Common myeloid progenitor, CD34-positive (primary cell): ENCODE results near the gene MARK1.
A peak's percentile ranks its signal among the peaks of the same experiment; 100 is the strongest.

ENCODE experiments used
- CTCF ChIA-PET: fragments of 350-600 bp; sonication (Branson Sonifier 250); formaldehyde crosslinking; loops from one replicate; lab custom pipeline; 2021; ENCODE audit warnings: antibody characterized with exemption; lab: Charles Lee
- POLR2A ChIA-PET: fragments of 350-600 bp; sonication (Branson Sonifier 250); formaldehyde crosslinking; loops from one replicate; lab custom pipeline; 2021; ENCODE audit warnings: antibody characterized with exemption; lab: Charles Lee
- DNase-seq, 3 donors: peaks; one replicate each; pipeline versions ENCODE4 v3.0.0 to v3.0.0-alpha.2; 2013
- H3K27ac ChIP-seq, 2 experiments: 1 replicate in 1 of 2; 2 replicates in 1 of 2; pipeline ENCODE4 v1.7.0; 2013; ENCODE audit warnings: inconsistent platforms in 2 of 2, low read length in 2 of 2, mild to moderate bottlenecking in 2 of 2, low read depth in 1 of 2, moderate library complexity in 1 of 2; ENCODE audit not compliant: severe bottlenecking in 2 of 2, insufficient read depth in 1 of 2, poor library complexity in 1 of 2
- H3K27me3 ChIP-seq, 5 experiments: replicated peaks in 2 of 5; 1 replicate in 3 of 5; 2 replicates in 2 of 5; pipeline versions ENCODE4 v1.6.1 to v1.7.0; 2013; ENCODE audit warnings: low read length in 4 of 5, mild to moderate bottlenecking in 2 of 5, moderate library complexity in 2 of 5, inconsistent platforms in 1 of 5; ENCODE audit not compliant: insufficient read depth in 5 of 5, control insufficient read depth in 4 of 5
- H3K36me3 ChIP-seq, 4 experiments: 1 replicate in 2 of 4; 2 replicates in 2 of 4; pipeline versions ENCODE4 v1.6.1 to v1.7.0; 2013; ENCODE audit warnings: low read length in 3 of 4, control low read depth in 1 of 4, mild to moderate bottlenecking in 1 of 4; ENCODE audit not compliant: control insufficient read depth in 4 of 4, insufficient read depth in 4 of 4
- H3K4me1 ChIP-seq, 4 experiments: 1 replicate in 3 of 4; 2 replicates in 1 of 4; pipeline versions ENCODE4 v1.6.1 to v1.7.1; 2013; ENCODE audit warnings: low read length in 3 of 4, mild to moderate bottlenecking in 3 of 4, control low read depth in 1 of 4, inconsistent platforms in 1 of 4, moderate library complexity in 1 of 4; ENCODE audit not compliant: control insufficient read depth in 4 of 4, insufficient read depth in 4 of 4; ENCODE audit errors: control extremely low read depth in 1 of 4
- H3K4me3 ChIP-seq, 7 experiments: 1 replicate in 4 of 7; 2 replicates in 3 of 7; pipeline versions ENCODE4 v1.5.1 to v1.7.0; 2013; ENCODE audit warnings: mild to moderate bottlenecking in 7 of 7, low read length in 6 of 7, moderate library complexity in 6 of 7, inconsistent platforms in 2 of 7, low read depth in 2 of 7, control low read depth in 1 of 7; ENCODE audit not compliant: insufficient read depth in 4 of 7, control insufficient read depth in 1 of 7; ENCODE audit errors: extremely low read depth in 1 of 7
- H3K9me3 ChIP-seq, 5 experiments: 1 replicate in 4 of 5; 2 replicates in 1 of 5; pipeline versions ENCODE4 v1.6.1 to v1.7.1; 2013; ENCODE audit warnings: low read length in 4 of 5, mild to moderate bottlenecking in 2 of 5, inconsistent platforms in 1 of 5, low read depth in 1 of 5, moderate library complexity in 1 of 5; ENCODE audit not compliant: control insufficient read depth in 4 of 5, insufficient read depth in 2 of 5; ENCODE audit errors: control extremely low read depth in 1 of 5
- WGBS: methylation state at CpG from one replicate; pipeline ENCODE4 v1.1.5; 2013; ENCODE audit not compliant: insufficient coverage; 5-methylcytosine and 5-hydroxymethylcytosine counted together

Gene MARK1

DNA sequence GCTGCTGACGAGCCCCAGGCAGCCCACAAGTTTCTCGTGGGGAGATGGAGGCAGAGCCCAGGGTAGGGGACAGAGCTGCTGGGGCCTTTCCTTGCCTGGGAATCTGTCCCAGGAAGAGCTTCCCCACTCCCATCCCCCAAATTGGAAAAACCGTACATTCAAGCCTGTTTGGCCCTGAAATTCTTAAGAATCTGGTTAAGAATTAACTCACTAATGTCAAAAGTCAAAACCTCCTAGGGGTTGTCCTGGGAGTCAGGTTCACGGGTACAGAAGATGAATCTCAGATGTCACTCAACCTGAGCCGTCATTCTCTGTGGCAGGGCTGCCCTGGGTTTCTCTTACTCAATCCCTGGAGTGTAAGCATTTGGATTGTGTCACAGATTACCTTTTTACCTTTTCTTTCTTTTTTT lies 170.7 kb downstream of the MARK1 start:
- Histone ChIP-seq H3K36me3 (no peaks in the 10 kb centered on the region), H3K4me1 (peaks cover 0 to 11% (median 4%) of the 10 kb centered on the region in 4 experiments), H3K9me3 (no peaks in the 10 kb centered on the region), H3K27me3 (peaks cover 0 to 17% (median 2%) of the 10 kb centered on the region in 5 experiments), H3K4me3 (no peak overlapping the region), H3K27ac (no peak overlapping the region)
- 100% methylated on average over 4 of the region's 5 CpGs for WGBS
- ChIA-PET CTCF (interaction anchor here (1.0 to 1.6 kb wide), 2 partner anchors 17 to 21 kb away, joined by 3 read pairs; no protein-coding TSS in a partner anchor), POLR2A (no interaction called here)
- no peak for DNase-seq

DNA sequence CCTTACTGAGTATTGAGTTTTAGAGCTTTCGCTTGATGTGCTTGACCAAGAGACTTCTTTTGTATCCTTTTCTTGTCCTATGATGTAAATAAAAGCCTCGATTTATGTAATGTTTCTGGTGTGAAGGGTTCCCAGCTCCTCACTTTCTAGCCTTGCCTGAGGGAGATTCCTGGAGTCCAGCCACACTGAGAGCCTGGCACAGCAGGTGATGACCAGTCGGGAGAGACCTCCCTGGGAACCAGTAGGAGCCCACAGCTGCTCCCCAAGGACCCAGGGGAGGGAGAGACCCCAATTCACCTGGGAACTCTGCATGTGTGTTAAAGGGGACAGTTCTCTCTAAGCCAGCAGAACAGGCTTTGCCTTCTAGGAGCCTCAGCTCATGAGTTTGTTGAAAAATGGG lies 171.1 kb downstream of the MARK1 start:
- 83% methylated on average over 1 of the region's 3 CpGs for WGBS

DNA sequence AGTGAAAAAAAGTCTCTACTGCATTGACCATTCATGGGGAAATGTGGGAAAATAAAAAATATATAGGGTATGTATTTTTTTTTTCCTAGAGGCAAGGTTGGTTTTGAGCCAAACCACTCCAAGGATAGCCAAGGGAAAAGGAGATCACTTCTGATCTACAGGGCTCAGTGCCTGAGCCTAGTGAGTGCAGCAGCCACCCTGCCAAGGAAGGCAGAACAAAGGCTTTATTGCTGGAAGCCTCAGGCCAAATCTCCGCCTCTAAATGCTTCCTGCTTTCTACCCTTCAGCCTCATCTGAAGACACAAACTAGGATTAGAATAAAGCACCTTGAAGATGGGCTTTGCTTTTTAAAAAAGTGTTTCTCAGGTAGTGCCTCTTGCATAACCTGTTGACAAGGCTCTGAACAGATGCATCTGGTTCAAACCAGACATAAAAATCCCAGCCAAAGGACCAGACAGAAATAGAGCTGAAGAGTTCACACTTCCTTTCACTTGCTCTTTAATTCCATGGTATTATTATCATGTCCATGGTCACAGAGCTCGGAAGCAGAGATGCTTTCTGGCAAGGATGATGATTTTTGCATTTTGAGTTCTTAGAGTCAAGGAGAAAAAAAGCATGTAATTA lies 172.7 kb downstream of the MARK1 start:
- no peak for DNase-seq
- peaks cover 0 to 11% (median 4%) of the 10 kb centered on the region in 4 experiments for H3K4me1 ChIP-seq
- no peak overlapping the region for H3K27ac ChIP-seq
- no peak overlapping the region for H3K4me3 ChIP-seq
- CTCF ChIA-PET, result interaction anchor here (1.6 kb wide), 1 partner anchor 19 kb away, joined by 3 read pairs; no protein-coding TSS in a partner anchor
- WGBS, result 90% methylated on average over 1 of the region's 2 CpGs
- peaks cover 0 to 5% (median 0%) of the 10 kb centered on the region in 5 experiments for H3K27me3 ChIP-seq
- no peaks in the 10 kb centered on the region for H3K9me3 ChIP-seq
- no peaks in the 10 kb centered on the region for H3K36me3 ChIP-seq
- POLR2A ChIA-PET, result no interaction called here

More for the DNA sequence above, 171.1 kb downstream of the MARK1 start:
- Histone ChIP-seq H3K36me3 (no peaks in the 10 kb centered on the region), H3K27ac (no peak overlapping the region), H3K27me3 (peaks cover 0 to 15% (median 2%) of the 10 kb centered on the region in 5 experiments), H3K4me1 (peaks cover 0 to 11% (median 4%) of the 10 kb centered on the region in 4 experiments), H3K9me3 (no peaks in the 10 kb centered on the region), H3K4me3 (no peak overlapping the region)
- DNase-seq, result no peak
- ChIA-PET CTCF (interaction anchor here (1.6 kb wide), 1 partner anchor 18 kb away, joined by 3 read pairs; no protein-coding TSS in a partner anchor), POLR2A (no interaction called here)

DNA sequence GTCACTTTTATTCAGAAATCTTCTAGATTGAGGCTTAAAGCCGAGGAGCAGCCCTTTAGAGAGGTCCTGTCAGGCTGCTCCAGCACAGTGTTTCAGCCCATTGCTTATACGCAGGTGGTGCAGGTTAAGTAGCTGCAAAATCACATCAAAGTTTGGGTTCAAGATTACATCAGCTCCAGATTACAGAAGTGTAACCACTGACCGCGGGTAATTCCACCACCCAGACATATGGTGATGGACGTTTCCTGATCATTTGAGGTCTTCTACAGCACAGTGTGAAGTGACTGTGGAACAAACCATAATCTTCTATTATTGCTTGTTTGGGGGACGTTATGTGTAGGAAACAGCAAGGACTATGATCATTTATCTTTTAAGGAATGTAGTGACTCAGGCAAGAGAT lies 174.0 kb downstream of the MARK1 start:
- Histone ChIP-seq H3K4me3 (no peak overlapping the region), H3K27me3 (peaks cover 0 to 5% (median 0%) of the 10 kb centered on the region in 5 experiments), H3K9me3 (no peaks in the 10 kb centered on the region), H3K4me1 (peaks cover 0 to 11% (median 4%) of the 10 kb centered on the region in 4 experiments), H3K27ac (no peak overlapping the region), H3K36me3 (no peaks in the 10 kb centered on the region)
- POLR2A ChIA-PET, result no interaction called here
- WGBS, result 38% methylated on average over 5 of the region's 6 CpGs
- DNase-seq, result peak in 2 of 3 donors; percentile 35 to 50
- CTCF ChIA-PET, result interaction anchor here (1.3 to 2.1 kb wide), 3 partner anchors 9 to 32 kb away, joined by 6 read pairs; no protein-coding TSS in a partner anchor

DNA sequence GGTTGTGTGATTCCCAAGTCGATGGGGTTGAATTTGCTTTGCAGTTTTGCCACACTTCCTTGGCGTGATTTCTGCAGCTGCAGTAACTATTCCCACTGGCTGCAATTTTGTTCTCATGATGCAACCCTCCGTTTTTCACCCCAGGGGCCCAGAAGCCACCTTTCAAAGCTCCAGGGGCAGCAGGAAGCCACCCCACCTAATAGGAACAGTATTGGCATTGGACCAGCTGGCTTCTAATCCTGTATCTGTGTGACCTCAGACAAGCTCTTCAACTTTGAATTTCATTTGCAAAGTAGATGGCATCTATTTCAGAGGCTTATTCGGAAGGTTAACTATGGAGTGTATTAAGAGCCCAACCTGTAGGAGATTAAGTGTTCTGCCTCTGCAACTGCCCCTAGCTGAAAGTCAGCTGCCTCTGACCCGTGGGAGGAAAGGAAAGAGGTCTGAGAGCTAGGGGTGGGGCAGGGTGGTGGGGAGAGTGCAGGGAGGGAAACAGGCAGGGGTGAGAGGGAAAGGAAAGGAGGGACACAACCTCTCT lies 174.9 kb downstream of the MARK1 start:
- WGBS, result 60% methylated on average over 2 of the region's 5 CpGs
- peaks cover 0 to 11% (median 4%) of the 10 kb centered on the region in 4 experiments for H3K4me1 ChIP-seq
- no peaks in the 10 kb centered on the region for H3K36me3 ChIP-seq
- peaks cover 0 to 5% (median 0%) of the 10 kb centered on the region in 5 experiments for H3K27me3 ChIP-seq
- ChIA-PET CTCF (interaction anchor here (0.8 to 2.1 kb wide), 6 partner anchors 9 to 74 kb away, joined by 3 to 6 read pairs (median 5); no protein-coding TSS in a partner anchor), POLR2A (no interaction called here)
- no peak for DNase-seq
- H3K4me3 ChIP-seq, result no peak overlapping the region
- H3K9me3 ChIP-seq, result no peaks in the 10 kb centered on the region
- H3K27ac ChIP-seq, result no peak overlapping the region

DNA sequence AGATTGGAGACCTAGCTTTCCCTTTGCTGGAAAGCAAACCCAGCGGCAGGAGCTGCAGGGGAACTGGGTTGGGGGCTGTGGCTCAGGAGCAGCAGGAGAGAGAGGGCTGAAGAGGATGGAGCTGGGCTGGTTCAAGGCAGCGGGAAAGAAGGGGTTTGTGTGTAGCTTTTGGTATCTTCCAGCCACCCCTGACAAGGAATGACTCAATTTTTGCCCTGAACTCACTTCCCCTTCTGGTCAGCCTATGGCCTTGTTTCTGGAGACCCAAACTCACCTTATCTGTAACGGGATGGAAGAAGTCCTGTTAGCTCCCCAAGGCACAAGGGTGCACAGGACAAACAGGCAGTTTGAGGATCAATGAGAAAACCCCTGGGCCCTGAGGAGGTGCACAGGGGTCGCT lies 175.4 kb downstream of the MARK1 start:
- WGBS, result 90% methylated on average over 3 of the region's 4 CpGs
- Histone ChIP-seq H3K36me3 (no peaks in the 10 kb centered on the region), H3K4me1 (peaks cover 0 to 11% (median 4%) of the 10 kb centered on the region in 4 experiments), H3K4me3 (no peak overlapping the region), H3K27ac (no peak overlapping the region), H3K27me3 (peaks cover 0 to 5% (median 0%) of the 10 kb centered on the region in 5 experiments), H3K9me3 (no peaks in the 10 kb centered on the region)
- POLR2A ChIA-PET, result no interaction called here
- no peak for DNase-seq
- CTCF ChIA-PET, result interaction anchor here (1.0 to 2.1 kb wide), 5 partner anchors 10 to 73 kb away, joined by 3 to 6 read pairs (median 6); no protein-coding TSS in a partner anchor

DNA sequence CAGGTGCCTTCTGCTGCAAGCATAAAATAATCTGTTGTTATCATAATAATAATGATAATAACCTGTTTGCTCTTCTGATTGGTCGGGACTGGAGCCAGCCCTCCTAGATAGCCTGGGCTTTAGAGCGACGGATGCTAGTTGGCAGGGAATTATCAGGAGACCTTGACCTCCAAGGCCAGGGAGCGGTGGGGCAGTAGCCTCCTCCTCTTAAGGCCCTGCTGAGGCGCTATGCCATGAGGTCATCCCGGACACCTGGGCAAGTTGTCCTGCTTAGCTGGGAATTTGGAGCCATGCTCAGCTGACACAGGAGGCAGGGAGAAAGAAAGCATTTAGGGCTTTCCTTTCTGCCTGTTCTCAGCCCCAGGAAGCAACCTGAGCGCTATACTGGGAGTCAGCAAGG lies 177.8 kb downstream of the MARK1 start:
- CTCF ChIA-PET, result no interaction called here
- H3K4me3 ChIP-seq, result no peak overlapping the region
- DNase-seq, result no peak
- H3K4me1 ChIP-seq, result peaks cover 0 to 7% (median 2%) of the 10 kb centered on the region in 4 experiments
- POLR2A ChIA-PET, result no interaction called here
- H3K27ac ChIP-seq, result no peak overlapping the region
- no peaks in the 10 kb centered on the region for H3K36me3 ChIP-seq
- H3K27me3 ChIP-seq, result peaks cover 0 to 5% (median 0%) of the 10 kb centered on the region in 5 experiments
- WGBS, result 92% methylated on average over 7 of the region's 7 CpGs
- no peaks in the 10 kb centered on the region for H3K9me3 ChIP-seq
